Colon (tissue), 2 donors: ENCODE data around the gene IFI44L.

Experiments
- FAIRE-seq: peaks from 2 replicates; lab custom pipeline; 2012; peaks lifted over from hg19 to GRCh38; lab: Jason Lieb, UNC
- donor health status: control.
- donor health status: control.

Gene IFI44L

GRCh38 chr1:78619803-78620579, at the start of gene IFI44L:
Gene IFI44L, plus strand, starts transcription at chr1:78620448. Its CDS starts 7,468 bp downstream, at chr1:78627916.
- FAIRE-seq = peak; percentile 75

- FAIRE-seq = no peak
Measured at GRCh38 chr1:78570539-78570938, 49.7 kb upstream of the IFI44L start.

DNA sequence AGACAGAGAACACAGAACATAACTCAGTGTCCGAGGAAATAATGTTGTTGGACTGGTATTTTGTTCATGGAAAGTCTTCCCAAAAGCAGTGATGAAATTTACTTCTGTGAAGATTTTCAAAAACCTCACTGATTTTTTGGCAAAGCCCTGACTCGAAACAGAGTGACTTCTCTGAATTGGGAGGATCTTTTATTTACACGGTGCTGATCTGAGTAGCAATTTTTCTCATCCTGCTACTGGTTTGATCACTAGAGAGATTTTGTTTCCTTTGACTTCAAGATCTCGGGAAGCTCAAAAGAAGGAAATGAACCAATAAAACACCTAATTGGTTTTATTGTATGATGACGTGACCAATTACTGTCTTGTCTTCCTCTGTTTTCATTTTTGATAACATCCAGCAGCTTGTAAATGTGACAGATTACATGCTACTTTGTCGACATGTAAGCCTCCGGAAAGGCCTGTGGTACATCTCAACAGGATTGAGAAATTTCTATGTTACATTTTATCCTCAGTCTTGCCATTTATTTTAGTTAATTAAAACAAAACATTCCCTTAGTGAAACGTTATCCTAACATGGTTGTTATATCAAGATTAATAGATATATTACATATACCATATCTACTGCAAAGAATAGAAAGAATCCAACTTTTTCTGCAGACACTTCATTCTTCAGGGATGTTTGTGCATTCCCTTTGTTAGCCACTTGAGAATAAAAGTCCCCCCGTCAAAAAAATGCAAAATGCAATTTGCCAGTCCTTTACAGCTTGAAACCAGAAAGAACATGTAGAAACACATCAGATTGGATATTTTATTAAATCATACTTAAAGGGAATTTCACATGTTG, 42.8 kb upstream of the IFI44L start:
- no peak for FAIRE-seq

DNA sequence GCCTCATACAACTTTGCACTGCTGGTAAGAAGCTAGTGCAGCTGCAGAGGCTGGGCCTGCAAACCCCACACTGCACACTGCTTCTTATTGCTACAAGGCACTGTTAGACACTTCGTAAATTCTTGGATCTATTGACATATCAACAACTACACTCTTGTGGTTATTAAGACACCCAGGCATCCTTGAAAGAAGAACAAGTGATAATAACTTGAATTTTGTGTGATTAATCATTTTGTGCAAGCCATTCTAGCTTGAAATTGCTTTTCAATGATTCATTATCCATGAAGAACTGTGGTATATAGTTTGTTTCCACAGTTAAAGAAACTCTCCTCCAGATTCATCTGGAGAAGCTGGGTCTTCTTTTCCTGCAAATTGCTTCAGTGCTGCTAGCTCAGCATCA, 33.7 kb upstream of the IFI44L start:
- FAIRE-seq = no peak

- no peak for FAIRE-seq
Measured at GRCh38 chr1:78587211-78587610, 33.0 kb upstream of the IFI44L start.

DNA sequence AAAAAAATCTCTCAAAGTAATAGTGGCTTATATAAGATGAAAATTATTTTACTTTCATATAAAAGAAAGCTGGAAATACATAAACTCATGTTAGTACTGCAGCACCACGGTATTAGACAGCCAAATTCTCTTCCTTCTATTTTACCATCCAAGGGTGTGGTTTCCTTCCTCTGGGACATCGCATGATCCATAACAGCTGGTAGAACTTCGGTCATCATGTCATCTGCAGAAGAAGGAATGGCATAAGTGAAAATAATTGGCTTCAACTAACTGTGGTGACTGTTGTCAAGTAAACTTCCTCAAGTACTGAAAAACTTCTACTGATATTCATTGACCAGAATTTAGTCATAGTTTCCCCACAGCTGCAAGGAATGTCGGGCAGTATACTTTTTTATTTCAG, 28.3 kb upstream of the IFI44L start:
- no peak for FAIRE-seq

DNA sequence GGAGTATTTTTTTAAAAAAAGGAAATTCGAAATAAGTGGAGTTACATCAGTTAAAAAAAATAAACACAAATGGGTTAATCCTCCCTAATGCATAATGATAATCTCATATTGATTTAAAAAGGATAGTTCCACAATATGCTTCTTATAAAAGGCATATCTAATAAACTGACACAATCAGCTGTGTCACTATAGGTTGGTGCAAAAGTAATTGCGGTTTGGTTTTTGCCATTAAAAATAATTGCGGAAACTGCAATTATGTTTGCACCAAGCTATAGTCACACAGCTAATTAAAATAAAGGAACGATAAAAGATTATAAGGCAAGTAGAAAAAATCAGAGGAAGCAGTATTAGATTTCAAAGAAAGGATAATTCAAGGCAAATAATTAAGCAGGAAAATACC, 21.0 kb upstream of the IFI44L start:
- no peak for FAIRE-seq

- FAIRE-seq = no peak
Measured at GRCh38 chr1:78601068-78601467, 19.2 kb upstream of the IFI44L start.

- FAIRE-seq = no peak
Measured at GRCh38 chr1:78603206-78603605, 17.0 kb upstream of the IFI44L start.

- no peak for FAIRE-seq
Measured at GRCh38 chr1:78604643-78605042, 15.6 kb upstream of the IFI44L start.

GRCh38 chr1:78606274-78606673, 14.0 kb upstream of the IFI44L start:
- no peak for FAIRE-seq

DNA sequence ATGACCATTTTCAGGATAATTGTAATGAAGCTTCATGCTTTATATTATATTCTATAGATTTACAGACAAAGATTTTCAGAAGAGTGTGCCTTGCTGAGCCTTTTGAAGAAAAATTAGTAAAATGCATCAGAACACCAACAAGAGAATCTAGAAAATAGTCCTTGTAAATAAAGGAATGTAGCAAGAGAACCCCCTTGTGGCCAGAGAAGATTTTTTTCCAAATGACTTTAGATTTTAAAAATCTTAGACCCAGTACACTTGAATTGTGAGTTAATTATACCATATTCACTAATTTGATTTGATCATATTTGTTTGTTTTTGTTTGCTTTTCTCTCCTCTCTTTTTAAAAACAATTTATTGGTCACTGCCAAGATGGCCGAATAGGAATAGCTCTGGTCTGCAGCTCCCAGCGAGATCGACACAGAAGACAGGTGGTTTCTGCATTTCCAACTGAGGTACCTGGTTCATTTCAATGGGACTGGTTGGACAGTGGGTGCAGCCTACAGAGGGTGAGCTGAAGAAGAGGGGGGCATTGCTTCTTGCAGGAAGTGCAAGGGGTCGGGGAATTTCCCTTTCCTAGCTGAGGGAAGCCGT, 12.8 kb upstream of the IFI44L start:
- no peak for FAIRE-seq

DNA sequence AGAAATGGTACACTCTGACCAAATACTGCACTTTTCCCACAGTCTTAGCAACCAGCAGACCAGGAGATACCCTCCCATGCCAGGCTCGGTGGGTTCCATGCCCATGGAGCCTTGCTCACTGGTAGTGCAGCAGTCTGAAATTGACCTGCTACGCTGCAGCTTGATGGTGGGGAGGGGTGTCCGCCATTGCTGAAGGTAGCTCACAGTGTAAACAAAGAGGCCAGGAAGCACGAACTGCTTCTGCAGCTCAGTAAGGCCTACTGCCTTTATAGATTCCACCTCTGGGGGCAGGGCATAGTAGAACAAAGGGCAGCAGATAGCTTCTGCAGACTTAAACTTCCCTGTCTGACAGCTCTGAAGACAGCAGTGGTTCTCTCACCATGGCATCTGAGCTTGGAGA, 12.3 kb upstream of the IFI44L start:
- no peak for FAIRE-seq

DNA sequence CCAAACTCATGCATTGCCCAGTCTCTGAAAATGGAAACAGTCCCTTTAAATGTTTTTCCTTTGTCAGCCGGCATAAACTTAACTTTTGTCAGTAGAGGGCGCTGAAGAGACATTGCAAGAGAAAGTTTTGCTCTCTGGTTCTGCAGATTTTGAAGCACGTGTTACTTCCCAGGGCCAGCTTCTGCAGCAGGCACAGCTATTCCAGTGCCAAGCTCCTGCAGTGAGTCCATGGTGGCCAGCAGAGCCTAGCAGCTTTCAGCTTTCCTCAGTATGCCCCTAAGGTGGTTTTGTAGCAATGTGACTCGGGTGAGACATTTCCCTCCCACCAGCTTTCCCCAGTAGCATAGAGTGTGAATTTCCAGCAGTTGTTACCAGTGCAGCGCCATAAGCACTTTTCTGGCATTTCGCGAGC, 2.6 kb upstream of the IFI44L start:
- FAIRE-seq = peak; percentile 68

DNA sequence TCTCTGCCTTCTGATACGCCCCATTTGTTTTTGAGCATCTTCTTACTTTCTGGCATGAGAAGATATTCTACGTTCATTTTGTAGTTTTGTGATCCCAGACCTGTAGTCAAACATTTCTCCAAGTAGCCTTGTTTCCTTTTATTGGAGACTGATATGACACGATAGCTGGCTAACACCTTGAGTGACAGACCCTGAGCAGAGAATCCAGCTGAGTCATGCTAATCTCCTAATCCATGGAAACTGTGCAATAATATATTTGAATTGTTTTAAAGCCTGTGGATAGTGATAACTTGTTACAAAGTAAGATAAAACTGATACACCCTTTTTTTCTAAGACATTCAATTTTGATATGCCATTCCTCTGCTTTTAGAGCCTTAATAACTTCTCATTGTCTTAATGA, 1.2 kb upstream of the IFI44L start:
- no peak for FAIRE-seq

DNA sequence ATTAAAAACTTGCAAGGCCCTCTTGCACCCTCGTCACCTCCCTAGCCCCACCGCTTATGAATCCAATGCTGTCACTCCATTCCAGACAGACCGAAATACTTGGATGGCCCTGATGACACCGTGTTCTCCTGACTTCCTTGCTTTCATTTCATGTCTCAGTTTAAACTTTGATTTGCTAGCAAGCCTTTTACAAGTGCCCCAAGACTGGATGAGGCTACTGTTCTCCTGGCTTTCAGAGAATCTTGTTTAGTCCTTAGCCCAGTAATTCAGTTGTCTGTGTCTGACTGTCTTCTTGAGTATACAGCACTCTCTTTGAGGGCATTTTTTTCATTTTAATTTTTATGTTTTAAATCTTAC, 824 bp upstream of the IFI44L start:
- FAIRE-seq = no peak

GRCh38 chr1:78620666-78621065, 418 bp downstream of the IFI44L start:
- FAIRE-seq = no peak

DNA sequence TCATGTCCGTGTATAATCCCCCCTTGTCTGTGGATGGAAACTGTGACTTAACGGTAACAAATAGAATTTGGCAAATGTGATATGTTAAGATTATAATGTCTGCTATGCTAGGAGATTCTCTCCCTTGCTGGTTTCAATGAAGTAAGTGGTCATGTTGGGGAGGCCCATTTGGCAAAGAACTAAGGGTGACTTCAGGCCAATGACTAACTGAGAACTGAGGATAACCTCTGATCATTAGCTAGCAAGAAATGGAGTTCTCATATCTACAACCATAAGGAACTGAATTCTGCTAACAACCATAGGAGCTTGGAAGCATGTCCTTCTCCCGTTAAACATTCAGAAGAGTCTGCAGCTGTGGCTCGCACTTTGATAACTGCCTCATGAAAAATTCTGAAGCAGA, 2.3 kb downstream of the IFI44L start:
- FAIRE-seq = no peak

DNA sequence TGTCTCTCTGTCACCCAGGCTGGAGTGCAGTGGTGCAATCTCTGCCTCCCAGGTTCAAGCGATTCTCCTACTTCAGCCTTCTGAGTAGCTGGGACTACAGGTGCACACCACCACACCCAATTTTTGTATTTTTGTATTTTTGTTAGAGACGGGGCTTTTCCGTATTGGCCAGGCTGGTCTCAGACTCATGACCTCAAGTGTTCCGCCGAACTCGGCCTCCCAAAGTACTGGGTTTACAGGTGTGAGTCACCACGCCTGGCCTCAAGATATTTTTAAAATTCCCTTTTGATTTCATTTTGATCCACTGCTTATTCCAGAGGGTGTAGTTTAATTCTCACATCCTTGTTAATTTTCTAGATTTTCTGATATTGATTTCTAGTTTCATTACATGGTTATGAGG, 3.8 kb downstream of the IFI44L start:
- FAIRE-seq = no peak

- peak; percentile 47 for FAIRE-seq
Measured at GRCh38 chr1:78627321-78627720, 7.1 kb downstream of the IFI44L start.

- FAIRE-seq = no peak
Measured at GRCh38 chr1:78630600-78630999, 10.4 kb downstream of the IFI44L start.

- FAIRE-seq = no peak
Measured at GRCh38 chr1:78633209-78633608, 13.0 kb downstream of the IFI44L start.

DNA sequence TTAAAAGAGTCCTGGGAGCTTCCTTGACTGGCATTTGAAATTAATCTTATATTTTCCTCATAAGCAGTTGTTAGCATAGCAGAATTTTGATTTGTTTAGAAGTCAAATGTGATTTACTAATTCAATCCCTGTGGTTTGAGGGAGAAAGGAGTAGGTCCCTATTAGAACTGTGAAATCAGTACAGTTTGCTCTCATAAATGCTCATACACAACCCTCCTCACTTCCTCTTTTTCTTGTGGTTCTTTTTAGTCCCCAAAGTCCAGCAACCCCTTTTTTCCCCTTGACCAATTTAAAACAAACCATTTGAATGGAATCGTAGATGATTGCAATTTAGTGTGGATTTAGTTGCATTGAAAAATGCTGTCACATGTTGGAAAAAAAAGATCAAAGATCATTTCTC, 20.2 kb downstream of the IFI44L start:
- FAIRE-seq = no peak
